ENCODE data around the gene FOXF2. TPM values are rescaled to one million over a fixed set of nuclear protein-coding genes. Genes with fewer than 3 reads are reported as not detected.

Gene FOXF2
- total RNA-seq, 1 donor from 2014 or later: not detected

GRCh38 chr6:1405221-1405620 lies 15.8 kb downstream of the FOXF2 start:
- DNase-seq (ENCODE audit: low read depth): no peak

GRCh38 chr6:1406306-1407072 lies 17.1 kb downstream of the FOXF2 start:
- DNase-seq (ENCODE audit: low read depth): no peak

GRCh38 chr6:1407499-1407990 lies 18.2 kb downstream of the FOXF2 start:
- no peak for DNase-seq (ENCODE audit: low read depth)

GRCh38 chr6:1409774-1410465 lies 20.5 kb downstream of the FOXF2 start:
- no peak for DNase-seq (ENCODE audit: low read depth)

GRCh38 chr6:1412901-1413300 lies 23.5 kb downstream of the FOXF2 start:
- no peak for DNase-seq (ENCODE audit: low read depth)

- DNase-seq (ENCODE audit: low read depth): no peak
Observed at GRCh38 chr6:1415416-1416063, 26.2 kb downstream of the FOXF2 start.

GRCh38 chr6:1416191-1416760 lies 26.9 kb downstream of the FOXF2 start:
- no peak for DNase-seq (ENCODE audit: low read depth)

- no peak for DNase-seq (ENCODE audit: low read depth)
Observed at GRCh38 chr6:1416820-1417219, 27.4 kb downstream of the FOXF2 start.

- no peak for DNase-seq (ENCODE audit: low read depth)
Observed at GRCh38 chr6:1417718-1418117, 28.3 kb downstream of the FOXF2 start.

- DNase-seq (ENCODE audit: low read depth): no peak
Observed at GRCh38 chr6:1418471-1419191, 29.3 kb downstream of the FOXF2 start.

GRCh38 chr6:1420382-1420781 lies 31.0 kb downstream of the FOXF2 start:
- DNase-seq (ENCODE audit: low read depth): no peak

- no peak for DNase-seq (ENCODE audit: low read depth)
Observed at GRCh38 chr6:1422290-1422689, 32.9 kb downstream of the FOXF2 start.

GRCh38 chr6:1423578-1423977 lies 34.2 kb downstream of the FOXF2 start:
- DNase-seq (ENCODE audit: low read depth): no peak

GRCh38 chr6:1424306-1424927 lies 35.0 kb downstream of the FOXF2 start:
- DNase-seq (ENCODE audit: low read depth): peak; percentile 58

GRCh38 chr6:1426416-1426815 lies 37.0 kb downstream of the FOXF2 start:
- no peak for DNase-seq (ENCODE audit: low read depth)

- no peak for DNase-seq (ENCODE audit: low read depth)
Observed at GRCh38 chr6:1435806-1436205, 46.4 kb downstream of the FOXF2 start.

GRCh38 chr6:1436334-1437306 lies 47.2 kb downstream of the FOXF2 start:
- peak; percentile 80 for DNase-seq (ENCODE audit: low read depth)

- no peak for DNase-seq (ENCODE audit: low read depth)
Observed at GRCh38 chr6:1437553-1438406, 48.4 kb downstream of the FOXF2 start.

Measured in myocyte (in vitro differentiated cells).